Hepatocyte (in vitro differentiated cells): ENCODE results near the gene WNT7A. TPM values are rescaled to one million over a fixed set of nuclear protein-coding genes. Genes with fewer than 3 reads are reported as not detected.

ENCODE experiments used
- DNase-seq: peaks from one replicate; pipeline ENCODE4 v3.0.0-alpha.2; 2016; ENCODE audit warnings: low spot score
- H2AFZ ChIP-seq: fragments of 200-600 bp; sonication (generic); 2 replicates; pipeline ENCODE4 v1.6.0; 2016; ENCODE audit warnings: antibody characterized with exemption, mild to moderate bottlenecking
- H3K27ac ChIP-seq: fragments of 200-600 bp; sonication (generic); 2 replicates; pipeline ENCODE4 v1.5.1; 2016; ENCODE audit warnings: mild to moderate bottlenecking
- H3K27me3 ChIP-seq: fragments of 200-600 bp; sonication (generic); 2 replicates; pipeline ENCODE4 v1.6.1; 2016
- H3K36me3 ChIP-seq: fragments of 200-600 bp; sonication (generic); replicated peaks from 2 replicates; pipeline ENCODE4 v1.5.1; 2016; ENCODE audit warnings: low read depth; ENCODE audit not compliant: insufficient read depth
- H3K4me1 ChIP-seq: fragments of 200-600 bp; sonication (generic); 2 replicates; pipeline ENCODE4 v1.5.1; 2016; ENCODE audit warnings: mild to moderate bottlenecking, moderate library complexity; ENCODE audit not compliant: insufficient read depth
- H3K4me2 ChIP-seq: fragments of 200-600 bp; sonication (generic); 2 replicates; pipeline ENCODE4 v1.6.0; 2016
- H3K4me3 ChIP-seq: fragments of 200-600 bp; sonication (generic); 2 replicates; pipeline ENCODE4 v1.5.1; 2016; ENCODE audit warnings: mild to moderate bottlenecking
- H3K79me2 ChIP-seq: fragments of 200-600 bp; sonication (generic); 2 replicates; pipeline ENCODE4 v1.6.0; 2017; ENCODE audit warnings: mild to moderate bottlenecking
- H3K9me2 ChIP-seq: fragments of 200-600 bp; sonication (generic); replicated peaks from 2 replicates; pipeline ENCODE4 v1.6.0; 2017; ENCODE audit warnings: mild to moderate bottlenecking; ENCODE audit not compliant: insufficient read depth
- H3K9me3 ChIP-seq: fragments of 200-600 bp; sonication (generic); 2 replicates; pipeline ENCODE4 v1.5.1; 2016; ENCODE audit warnings: low read depth, mild to moderate bottlenecking
- H4K20me1 ChIP-seq: fragments of 200-600 bp; sonication (generic); 2 replicates; pipeline ENCODE4 v1.6.0; 2016; ENCODE audit warnings: mild to moderate bottlenecking; ENCODE audit not compliant: insufficient read depth, poor library complexity, severe bottlenecking
- CTCF ChIP-seq: fragments of 200-600 bp; sonication (generic); IDR thresholded peaks from 2 replicates; pipeline ENCODE4 v1.5.1; 2016; ENCODE audit warnings: antibody characterized with exemption, mild to moderate bottlenecking; ENCODE audit not compliant: poor library complexity
- EZH2 ChIP-seq: fragments of 200-600 bp; sonication (generic); IDR thresholded peaks from 2 replicates; pipeline ENCODE4 v1.6.1; 2016; ENCODE audit warnings: antibody characterized with exemption, mild to moderate bottlenecking, borderline replicate concordance
- EZH2phosphoT487 ChIP-seq: fragments of 200-600 bp; sonication (generic); IDR thresholded peaks from one replicate; pipeline ENCODE4 v1.6.1; 2018; ENCODE audit warnings: antibody characterized with exemption, mild to moderate bottlenecking, low read depth, moderate library complexity; ENCODE audit not compliant: unreplicated experiment, severe bottlenecking
- WGBS: methylation state at CpG from one replicate; pipeline ENCODE4 v1.1.6; 2016; ENCODE audit warnings: low lambda C conversion rate; ENCODE audit errors: missing lambda C conversion rate; 5-methylcytosine and 5-hydroxymethylcytosine counted together
- polyA plus RNA-seq: library from polyadenylated mRNA; unstranded; fragments of >200 nt; fragmentation: Nextera tagmentation; extraction: Ambion mirVana; gene quantifications from 2 replicates; pipeline ENCODE4 v1.2.1, GENCODE V29; 2016
- total RNA-seq: library from RNA; depleted of rRNA; stranded (reverse); fragments of >200 nt; gene quantifications from 2 replicates; pipeline ENCODE4 v1.2.3, GENCODE V29; 2014

The WNT7A gene
- total and polyA plus RNA-seq, 2 experiments from 2014 or later: 0.04 to 0.13 TPM

- H2AFZ ChIP-seq: no peak overlapping the region
- no peak for DNase-seq
- H3K36me3 ChIP-seq: no peaks in the 10 kb centered on the region
- H4K20me1 ChIP-seq: no peaks in the 10 kb centered on the region
- no peak overlapping the region for H3K4me3 ChIP-seq
- H3K4me1 ChIP-seq: no peaks in the 10 kb centered on the region
- no peak overlapping the region for H3K27ac ChIP-seq
- no peaks in the 10 kb centered on the region for H3K79me2 ChIP-seq
- H3K9me2 ChIP-seq: no peaks in the 10 kb centered on the region
- TF ChIP-seq EZH2: no peak
- no peak for TF ChIP-seq CTCF
- TF ChIP-seq EZH2phosphoT487: no peak
- no peaks in the 10 kb centered on the region for H3K27me3 ChIP-seq
- WGBS: 76% methylated on average over 8 of the region's 8 CpGs
- no peak overlapping the region for H3K4me2 ChIP-seq
- H3K9me3 ChIP-seq: no peaks in the 10 kb centered on the region
Observed at GRCh38 chr3:13811614-13812013, 68.3 kb downstream of the WNT7A start.

- 95% methylated on average over 8 of the region's 8 CpGs for WGBS
- no peak for TF ChIP-seq CTCF
- TF ChIP-seq EZH2phosphoT487: no peak
- no peak for TF ChIP-seq EZH2
Observed at GRCh38 chr3:13808550-13808949, 71.3 kb downstream of the WNT7A start.

GRCh38 chr3:13801361-13802204 is 78.3 kb downstream of the WNT7A start:
- Histone ChIP-seq H2AFZ (no peak overlapping the region), H3K9me2 (no peaks in the 10 kb centered on the region), H3K4me2 (no peak overlapping the region), H3K27ac (no peak overlapping the region), H3K9me3 (no peaks in the 10 kb centered on the region), H3K27me3 (no peaks in the 10 kb centered on the region), H3K79me2 (no peaks in the 10 kb centered on the region), H3K36me3 (no peaks in the 10 kb centered on the region), H4K20me1 (no peaks in the 10 kb centered on the region), H3K4me1 (no peaks in the 10 kb centered on the region), H3K4me3 (no peak overlapping the region)
- DNase-seq: no peak
- 88% methylated on average over 15 of the region's 15 CpGs for WGBS
- TF ChIP-seq EZH2phosphoT487: no peak
- no peak for TF ChIP-seq CTCF

More at GRCh38 chr3:13808550-13808949, 71.3 kb downstream of the WNT7A start:
- Histone ChIP-seq H3K9me2 (no peaks in the 10 kb centered on the region), H3K27ac (no peak overlapping the region), H3K4me3 (no peak overlapping the region), H3K79me2 (no peaks in the 10 kb centered on the region), H3K36me3 (no peaks in the 10 kb centered on the region), H3K4me1 (no peaks in the 10 kb centered on the region), H3K9me3 (no peaks in the 10 kb centered on the region), H2AFZ (no peak overlapping the region), H4K20me1 (no peaks in the 10 kb centered on the region), H3K4me2 (no peak overlapping the region), H3K27me3 (no peaks in the 10 kb centered on the region)
- DNase-seq: no peak
